GM20000 (cell line): ENCODE measurements around the gene PBX2.

Source experiments
- DNase-seq: peaks from one replicate; pipeline ENCODE4 v3.0.0; 2012; ENCODE audit warnings: low spot score
- CTCF ChIP-seq: IDR thresholded peaks from 2 replicates; pipeline ENCODE4 v1.5.1; 2012; ENCODE audit warnings: mild to moderate bottlenecking, control low read depth; ENCODE audit errors: extremely low read depth, missing control alignments

The PBX2 gene

GRCh38 chr6:32139590-32139989 lies 50.4 kb downstream of the PBX2 start:
- no peak for TF ChIP-seq CTCF
- DNase-seq: no peak

DNA sequence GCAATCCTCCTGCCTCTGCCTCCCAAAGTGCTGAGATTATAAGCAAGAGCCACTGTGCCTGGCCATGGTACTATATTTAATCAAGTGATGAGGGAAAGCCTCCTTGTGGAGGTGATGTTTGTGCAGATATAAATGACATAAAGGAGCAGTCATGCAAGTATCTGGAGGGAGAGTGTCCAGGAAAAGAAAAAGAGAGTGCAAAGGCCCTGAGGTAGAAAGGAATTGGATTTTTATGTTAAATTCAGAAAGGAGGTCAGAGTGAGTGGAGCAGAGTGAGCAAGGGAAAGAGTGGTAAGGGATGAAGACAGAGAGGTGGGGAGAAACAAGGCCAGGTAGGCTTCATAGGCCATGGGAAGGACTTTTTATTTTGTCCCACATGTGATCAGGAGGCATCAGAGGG lies 52.5 kb downstream of the PBX2 start:
- TF ChIP-seq CTCF: no peak
- no peak for DNase-seq
